ENCODE data around the gene DOCK10. TPM values are rescaled to one million over a fixed set of nuclear protein-coding genes. Genes with fewer than 3 reads are reported as not detected.

The DOCK10 gene
- total RNA-seq, 2 experiments from 2014 or later = 40.8 to 68.2 TPM

DNA sequence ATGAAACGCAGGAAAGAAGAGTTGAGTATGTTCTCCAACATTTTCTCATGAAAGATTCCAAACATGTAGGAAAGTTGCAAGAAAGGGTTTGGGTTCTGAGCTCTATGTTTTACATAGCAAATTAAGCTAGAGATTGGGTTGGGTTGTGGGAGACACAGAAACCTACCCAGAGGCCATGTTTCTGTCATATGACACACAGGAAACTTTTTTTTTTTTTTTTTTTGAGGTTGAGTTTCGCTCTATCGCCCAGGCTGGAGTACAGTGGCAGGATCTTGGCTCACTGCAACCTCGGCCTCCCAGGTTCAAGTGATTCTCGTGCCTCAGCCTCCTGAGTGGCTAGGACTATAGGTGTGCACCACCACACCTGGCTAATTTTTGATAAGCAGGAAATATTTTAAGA is 57.6 kb downstream of the DOCK10 start:
- intact Hi-C loops (cut with micrococcal nuclease; ENCODE audit: unreplicated experiment) = no loop called here
- no peaks in the 10 kb centered on the region for H3K9me3 ChIP-seq (ENCODE audit: low read length)
- no peak overlapping the region for H3K4me2 ChIP-seq (ENCODE audit: low read length)
- no peak for DNase-seq (ENCODE audit: low spot score)
- H3K79me2 ChIP-seq (ENCODE audit: insufficient read depth, low read depth, low read length) = no peaks in the 10 kb centered on the region
- H4K20me1 ChIP-seq (ENCODE audit: insufficient read depth, low read length) = no peaks in the 10 kb centered on the region
- ChIA-PET CTCF (ENCODE audit: unreplicated experiment) (interaction anchor here (0.6 kb wide), 1 partner anchor 1815 kb away, joined by 4 read pairs; no protein-coding TSS in a partner anchor), POLR2A (interaction anchor here (0.6 to 1.0 kb wide), 10 partner anchors 12 to 1923 kb away, joined by 3 to 7 read pairs (median 3); partner anchors contain the start of gene DOCK10)
- no TSS peak for BruUV-seq (replicated peaks)
- H3K36me3 ChIP-seq (ENCODE audit: insufficient read depth, low read length) = no peaks in the 10 kb centered on the region; the same call in 1 of the 2 replicates
- no peak overlapping the region for H3K27ac ChIP-seq (ENCODE audit: low read depth, low read length, poor library complexity, severe bottlenecking)
- no peak overlapping the region for H2AFZ ChIP-seq (ENCODE audit: low read length)
- peaks cover 19% of the 10 kb centered on the region for H3K4me1 ChIP-seq (ENCODE audit: insufficient read depth, low read length, poor library complexity, severe bottlenecking)
- TF ChIP-seq, protein P1, sequence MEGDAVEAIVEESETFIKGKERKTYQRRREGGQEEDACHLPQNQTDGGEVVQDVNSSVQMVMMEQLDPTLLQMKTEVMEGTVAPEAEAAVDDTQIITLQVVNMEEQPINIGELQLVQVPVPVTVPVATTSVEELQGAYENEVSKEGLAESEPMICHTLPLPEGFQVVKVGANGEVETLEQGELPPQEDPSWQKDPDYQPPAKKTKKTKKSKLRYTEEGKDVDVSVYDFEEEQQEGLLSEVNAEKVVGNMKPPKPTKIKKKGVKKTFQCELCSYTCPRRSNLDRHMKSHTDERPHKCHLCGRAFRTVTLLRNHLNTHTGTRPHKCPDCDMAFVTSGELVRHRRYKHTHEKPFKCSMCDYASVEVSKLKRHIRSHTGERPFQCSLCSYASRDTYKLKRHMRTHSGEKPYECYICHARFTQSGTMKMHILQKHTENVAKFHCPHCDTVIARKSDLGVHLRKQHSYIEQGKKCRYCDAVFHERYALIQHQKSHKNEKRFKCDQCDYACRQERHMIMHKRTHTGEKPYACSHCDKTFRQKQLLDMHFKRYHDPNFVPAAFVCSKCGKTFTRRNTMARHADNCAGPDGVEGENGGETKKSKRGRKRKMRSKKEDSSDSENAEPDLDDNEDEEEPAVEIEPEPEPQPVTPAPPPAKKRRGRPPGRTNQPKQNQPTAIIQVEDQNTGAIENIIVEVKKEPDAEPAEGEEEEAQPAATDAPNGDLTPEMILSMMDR (conservative IDR thresholded peaks at IDR 0.05; ENCODE audit: low read length) = no peak
- no peak for TF ChIP-seq EZH2phosphoT487 (IDR thresholded peaks at IDR 0.05; ENCODE audit: borderline replicate concordance, low read depth, low read length)
- H3K4me3 ChIP-seq (ENCODE audit: low read depth, low read length, poor library complexity, severe bottlenecking) = no peak overlapping the region
- H3K9me2 ChIP-seq (ENCODE audit: insufficient read depth, low read length) = no peaks in the 10 kb centered on the region

DNA sequence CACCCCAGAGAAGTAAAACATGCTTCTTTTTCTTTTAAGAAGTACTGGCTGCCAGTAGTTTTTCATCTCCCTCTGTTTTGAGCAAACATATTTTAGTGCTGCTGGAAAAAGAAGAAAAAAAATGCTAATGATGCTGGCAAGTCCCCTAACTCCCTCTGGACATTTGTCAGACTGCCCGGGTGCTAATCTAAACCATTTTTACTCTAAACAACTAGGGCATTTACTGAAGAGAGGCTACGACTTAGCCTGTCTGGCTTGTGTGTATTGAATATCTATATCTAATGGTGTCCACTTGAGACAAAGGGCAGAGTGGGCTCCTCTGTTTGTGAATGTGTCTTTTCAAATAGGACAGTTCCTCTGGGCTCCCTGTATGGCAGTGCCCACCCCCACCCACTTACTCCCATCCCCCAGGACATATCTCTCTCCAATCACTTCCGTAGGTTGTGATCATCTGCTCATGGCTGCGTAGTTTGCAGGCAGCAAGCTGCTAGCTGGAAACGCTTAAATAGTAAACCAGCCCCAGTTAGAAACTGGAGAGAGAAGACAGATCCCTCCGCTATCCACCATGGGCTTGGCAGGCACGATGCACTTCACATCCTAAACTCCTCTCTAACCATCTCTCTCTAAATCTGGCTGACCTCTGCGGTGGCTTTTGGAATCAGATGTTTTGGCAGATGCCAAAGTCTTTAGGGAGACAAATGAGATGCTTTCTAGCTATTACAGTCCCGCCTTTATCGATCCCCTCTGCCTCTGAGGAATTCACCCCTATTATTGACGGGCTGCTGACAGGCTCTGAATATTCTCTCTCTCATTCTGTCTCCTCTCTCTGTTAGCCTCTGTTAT is 58.3 kb downstream of the DOCK10 start:
- H3K79me2 ChIP-seq (ENCODE audit: insufficient read depth, low read depth, low read length) = no peaks in the 10 kb centered on the region
- peaks cover 19% of the 10 kb centered on the region for H3K4me1 ChIP-seq (ENCODE audit: insufficient read depth, low read length, poor library complexity, severe bottlenecking)
- no peak overlapping the region for H3K27ac ChIP-seq (ENCODE audit: low read depth, low read length, poor library complexity, severe bottlenecking)
- BruUV-seq (replicated peaks) = no TSS peak
- no peaks in the 10 kb centered on the region for H3K9me3 ChIP-seq (ENCODE audit: low read length)
- no peak for DNase-seq (ENCODE audit: low spot score)
- CTCF ChIA-PET (ENCODE audit: unreplicated experiment) = no interaction called here
- intact Hi-C loops (cut with micrococcal nuclease; ENCODE audit: unreplicated experiment) = no loop called here
- H3K9me2 ChIP-seq (ENCODE audit: insufficient read depth, low read length) = no peaks in the 10 kb centered on the region
- no peaks in the 10 kb centered on the region; the same call in 1 of the 2 replicates for H3K36me3 ChIP-seq (ENCODE audit: insufficient read depth, low read length)
- H3K4me3 ChIP-seq (ENCODE audit: low read depth, low read length, poor library complexity, severe bottlenecking) = no peak overlapping the region
- POLR2A ChIA-PET = interaction anchor here (0.6 to 1.4 kb wide), 11 partner anchors 11 to 541 kb away, joined by 3 to 7 read pairs (median 3); partner anchors contain the start of gene DOCK10
- H4K20me1 ChIP-seq (ENCODE audit: insufficient read depth, low read length) = no peaks in the 10 kb centered on the region
- TF ChIP-seq, protein P1 (conservative IDR thresholded peaks at IDR 0.05; ENCODE audit: low read length) = no peak
- no peak for TF ChIP-seq EZH2phosphoT487 (IDR thresholded peaks at IDR 0.05; ENCODE audit: borderline replicate concordance, low read depth, low read length)
- H2AFZ ChIP-seq (ENCODE audit: low read length) = no peak overlapping the region
- no peak overlapping the region for H3K4me2 ChIP-seq (ENCODE audit: low read length)
